WTC11 (cell line): ENCODE measurements around the gene NDUFAF2. TPM values are rescaled to one million over a fixed set of nuclear protein-coding genes. Genes with fewer than 3 reads are reported as not detected.

Experiments used
- ATAC-seq: fragments of 200-7000 bp; cut with Tn5 transposase; 2 replicates; pipeline ENCODE4 v1.10.0; 2021; ENCODE audit warnings: mild to moderate bottlenecking, moderate library complexity
- CTCF ChIA-PET: fragments of 300-600 bp; sonication (Branson Sonifier 250); formaldehyde crosslinking; loops from one replicate; lab custom pipeline; 2021; ENCODE audit warnings: antibody characterized with exemption; lab: Charles Lee
- POLR2A ChIA-PET: fragments of 350-600 bp; sonication (Branson Sonifier 250); formaldehyde crosslinking; loops from one replicate; lab custom pipeline; 2021; ENCODE audit warnings: antibody characterized with exemption; lab: Charles Lee
- DNase-seq: peaks from one replicate; pipeline ENCODE4 v3.0.0; 2021; ENCODE audit warnings: low spot score
- H3K27ac Mint-ChIP-seq: 2 replicates; pipeline ENCODE4 v1.8.0; 2021; ENCODE audit warnings: mixed read lengths
- H3K27me3 Mint-ChIP-seq: 2 replicates; pipeline ENCODE4 v1.8.0; 2021; ENCODE audit warnings: low read depth, mild to moderate bottlenecking, moderate library complexity, mixed read lengths
- H3K36me3 Mint-ChIP-seq: 2 replicates; pipeline ENCODE4 v1.8.0; 2021; ENCODE audit warnings: mixed read lengths
- H3K4me1 Mint-ChIP-seq: 2 replicates; pipeline ENCODE4 v1.8.0; 2022; ENCODE audit warnings: mixed read lengths
- H3K4me3 Mint-ChIP-seq: 2 replicates; pipeline ENCODE4 v1.8.0; 2021; ENCODE audit warnings: mild to moderate bottlenecking, moderate library complexity, mixed read lengths
- H3K9me3 Mint-ChIP-seq: 2 replicates; pipeline ENCODE4 v1.8.0; 2021; ENCODE audit warnings: mixed read lengths
- ARID4B ChIP-seq: sonication (generic); formaldehyde crosslinking; IDR thresholded peaks from 2 replicates; pipeline ENCODE4 v1.8.0; 2023; ENCODE audit warnings: missing genetic modification reagents, mild to moderate bottlenecking, borderline replicate concordance
- ATF3 ChIP-seq: sonication (generic); formaldehyde crosslinking; conservative IDR thresholded peaks from 2 replicates; pipeline ENCODE4 v1.8.1; 2022; ENCODE audit warnings: mild to moderate bottlenecking, missing genetic modification reagents
- CREB1 ChIP-seq: sonication (generic); formaldehyde crosslinking; IDR thresholded peaks from 2 replicates; pipeline ENCODE4 v1.8.0; 2023; ENCODE audit warnings: mild to moderate bottlenecking, missing genetic modification reagents
- GABPB1 ChIP-seq: sonication (generic); formaldehyde crosslinking; IDR thresholded peaks from 2 replicates; pipeline ENCODE4 v1.8.1; 2023; ENCODE audit warnings: mild to moderate bottlenecking, missing genetic modification reagents
- JAZF1 ChIP-seq: fragments of 250-450 bp; sonication (Bioruptor Pico); IDR thresholded peaks from 2 replicates; pipeline ENCODE4 v1.9.0; 2021; ENCODE audit warnings: moderate library complexity, mild to moderate bottlenecking, inconsistent platforms
- NR2C2 ChIP-seq: sonication (generic); formaldehyde crosslinking; IDR thresholded peaks from 2 replicates; pipeline ENCODE4 v1.8.0; 2022; ENCODE audit warnings: mild to moderate bottlenecking, missing genetic modification reagents
- NR3C1 ChIP-seq: sonication (generic); formaldehyde crosslinking; conservative IDR thresholded peaks from 2 replicates; pipeline ENCODE4 v1.8.1; 2023; ENCODE audit warnings: low read depth, mild to moderate bottlenecking, missing genetic modification reagents
- PREB ChIP-seq: sonication (generic); formaldehyde crosslinking; IDR thresholded peaks from 2 replicates; pipeline ENCODE4 v1.8.1; 2022; ENCODE audit warnings: mild to moderate bottlenecking, missing genetic modification reagents, moderate library complexity, borderline replicate concordance
- TCF7 ChIP-seq: sonication (generic); formaldehyde crosslinking; IDR thresholded peaks from 2 replicates; pipeline ENCODE4 v1.8.0; 2022; ENCODE audit warnings: mild to moderate bottlenecking, low read depth, missing genetic modification reagents, moderate library complexity
- TEAD4 ChIP-seq: sonication (generic); formaldehyde crosslinking; IDR thresholded peaks from 2 replicates; pipeline ENCODE4 v1.8.0; 2022; ENCODE audit warnings: mild to moderate bottlenecking, missing genetic modification reagents
- ZBTB43 ChIP-seq: sonication (generic); formaldehyde crosslinking; IDR thresholded peaks from 2 replicates; pipeline ENCODE4 v1.8.1; 2023; ENCODE audit warnings: mild to moderate bottlenecking, missing genetic modification reagents
- ZNF263 ChIP-seq: sonication (generic); formaldehyde crosslinking; IDR thresholded peaks from 2 replicates; pipeline ENCODE4 v1.8.1; 2022; ENCODE audit warnings: low read depth, mild to moderate bottlenecking, moderate library complexity, missing genetic modification reagents
- ZNF396 ChIP-seq: fragments of 250-450 bp; sonication (Bioruptor Pico); IDR thresholded peaks from 2 replicates; pipeline ENCODE4 v1.8.0; 2021; ENCODE audit warnings: mild to moderate bottlenecking, moderate library complexity, borderline replicate concordance
- ZNF423 ChIP-seq: fragments of 250-450 bp; sonication (Bioruptor Pico); IDR thresholded peaks from 2 replicates; pipeline ENCODE4 v2.1.2; 2022; ENCODE audit warnings: mild to moderate bottlenecking, moderate library complexity
- ZNF532 ChIP-seq: fragments of 250-450 bp; sonication (Bioruptor Pico); IDR thresholded peaks from 2 replicates; pipeline ENCODE4 v1.9.0; 2021; ENCODE audit warnings: mild to moderate bottlenecking, borderline replicate concordance
- ZSCAN18 ChIP-seq: fragments of 250-450 bp; sonication (Bioruptor Pico); IDR thresholded peaks from 2 replicates; pipeline ENCODE4 v2.1.2; 2022; ENCODE audit warnings: mild to moderate bottlenecking, moderate library complexity
- total RNA-seq: library from RNA; stranded (reverse); gene quantifications from 3 replicates; pipeline ENCODE4 v1.2.3, GENCODE V29; 2021

The NDUFAF2 gene
- total RNA-seq, 1 experiment from 2014 or later, result 42.0 TPM

GRCh38 chr5:61168951-61169350 is 223.9 kb downstream of the NDUFAF2 start:
- peaks cover 5% of the 10 kb centered on the region for H3K9me3 Mint-ChIP-seq
- CTCF ChIA-PET, result no interaction called here
- no peak for TF ChIP-seq PREB
- TF ChIP-seq ZNF396, result no peak
- no peak for TF ChIP-seq CREB1 (CRISPR knock-in tag)
- no peak for TF ChIP-seq NR2C2 (CRISPR knock-in tag)
- TF ChIP-seq ZNF423 (CRISPR knock-in tag), result no peak
- no peak for TF ChIP-seq ZSCAN18
- TF ChIP-seq ATF3, result no peak
- no peak for TF ChIP-seq ZNF532
- TF ChIP-seq ZBTB43 (CRISPR knock-in tag), result no peak
- TF ChIP-seq, all 79 proteins: peak for 0
- POLR2A ChIA-PET, result no interaction called here
- H3K36me3 Mint-ChIP-seq, result peaks cover 8% of the 10 kb centered on the region
- H3K27me3 Mint-ChIP-seq, result no peaks in the 10 kb centered on the region
- peaks cover 20% of the 10 kb centered on the region for H3K4me1 Mint-ChIP-seq
- H3K27ac Mint-ChIP-seq, result no peak overlapping the region; the same call in 1 of the 2 replicates
- no peak overlapping the region for H3K4me3 Mint-ChIP-seq
- DNase-seq, result no peak
- no peak for ATAC-seq

- H3K27me3 Mint-ChIP-seq, result no peaks in the 10 kb centered on the region
- no peaks in the 10 kb centered on the region for H3K9me3 Mint-ChIP-seq
- H3K27ac Mint-ChIP-seq, result no peak overlapping the region
- DNase-seq (no peak), ATAC-seq (no peak)
- CTCF ChIA-PET, result no interaction called here
- H3K4me3 Mint-ChIP-seq, result no peak overlapping the region
- no peak for TF ChIP-seq ZNF423 (CRISPR knock-in tag)
- TF ChIP-seq ARID4B (CRISPR knock-in tag), result no peak
- no peak for TF ChIP-seq ZNF263 (CRISPR knock-in tag)
- no peak for TF ChIP-seq NR3C1 (CRISPR knock-in tag)
- TF ChIP-seq TEAD4 (CRISPR knock-in tag), result no peak
- TF ChIP-seq TCF7 (CRISPR knock-in tag), result no peak
- no peak for TF ChIP-seq JAZF1 (CRISPR knock-in tag)
- no peak for TF ChIP-seq GABPB1 (CRISPR knock-in tag)
- POLR2A ChIA-PET, result interaction anchor here (0.6 kb wide), 1 partner anchor 280 kb away, joined by 3 read pairs; no protein-coding TSS in a partner anchor
- peaks cover 13% of the 10 kb centered on the region for H3K4me1 Mint-ChIP-seq
- no peaks in the 10 kb centered on the region for H3K36me3 Mint-ChIP-seq
These were observed 226.5 kb downstream of the NDUFAF2 start for GRCh38 chr5:61171479-61171878.
